ENCODE data around the gene LHPP.
A peak's percentile ranks its signal among the peaks of the same experiment; 100 is the strongest.

LHPP gene

DNA sequence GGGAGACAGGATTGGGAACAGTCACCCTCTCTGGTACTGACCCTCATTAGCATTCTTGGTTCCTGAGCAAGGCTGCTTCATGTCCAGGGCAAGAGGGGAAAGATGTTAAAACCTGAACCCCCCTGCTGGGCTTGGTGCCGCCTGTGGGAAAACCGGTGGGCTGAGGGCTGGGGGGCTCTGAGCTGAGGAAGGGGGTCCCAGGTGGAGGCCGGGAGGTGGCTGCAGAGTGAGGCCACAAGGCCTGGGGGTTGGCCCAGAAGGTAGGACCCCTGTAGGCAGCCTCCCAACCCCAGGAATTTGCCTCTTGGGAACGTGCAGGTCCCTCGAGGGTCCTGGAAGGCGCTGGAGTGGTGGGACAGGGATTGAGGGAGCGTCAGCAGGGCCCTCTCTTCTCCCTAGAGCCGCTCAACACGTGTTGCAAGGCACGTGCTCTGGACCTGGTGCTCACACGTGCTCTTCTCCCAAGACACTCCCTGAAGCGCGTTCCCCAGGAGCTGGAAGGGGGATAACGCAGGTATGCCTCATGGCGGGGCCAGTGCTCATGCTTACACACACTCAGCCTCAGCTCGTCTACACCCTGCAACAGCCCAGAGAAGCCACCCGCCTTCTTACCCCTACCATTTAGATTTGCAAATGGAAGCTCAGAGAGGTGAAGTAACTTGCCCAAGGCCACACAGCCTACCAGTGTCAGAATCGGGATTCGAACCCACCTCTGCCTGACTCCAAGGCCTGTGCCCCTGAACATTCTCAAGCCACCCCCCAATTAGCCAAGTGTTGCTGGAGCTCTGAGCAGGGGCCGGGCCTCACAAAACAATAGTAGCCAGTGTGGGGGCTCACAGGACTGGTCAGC, 64.4 kb downstream of the LHPP start:
- Histone ChIP-seq H3K36me3 (ENCODE audit: insufficient read depth, low read length) (no peaks in the 10 kb centered on the region), H3K4me3 (ENCODE audit: low read length) (no peak overlapping the region), H3K9ac (ENCODE audit: low read depth, low read length) (no peak overlapping the region), H3K4me2 (ENCODE audit: low read length) (no peak overlapping the region), H3K9me3 (replicated peaks; ENCODE audit: low read length) (no peaks in the 10 kb centered on the region), H3K4me1 (ENCODE audit: control insufficient read depth, insufficient read depth, low read length) (peaks cover 28% of the 10 kb centered on the region), H3K27me3 (ENCODE audit: control insufficient read depth, insufficient read depth, low read length) (no peaks in the 10 kb centered on the region)

- H3K4me1 ChIP-seq (ENCODE audit: control insufficient read depth, insufficient read depth, low read length): peaks cover 22% of the 10 kb centered on the region
- H3K9ac ChIP-seq (ENCODE audit: low read depth, low read length): no peak overlapping the region
- no peak overlapping the region for H3K4me3 ChIP-seq (ENCODE audit: low read length)
These were observed 65.1 kb downstream of the LHPP start for GRCh38 chr10:124526621-124527267.

DNA sequence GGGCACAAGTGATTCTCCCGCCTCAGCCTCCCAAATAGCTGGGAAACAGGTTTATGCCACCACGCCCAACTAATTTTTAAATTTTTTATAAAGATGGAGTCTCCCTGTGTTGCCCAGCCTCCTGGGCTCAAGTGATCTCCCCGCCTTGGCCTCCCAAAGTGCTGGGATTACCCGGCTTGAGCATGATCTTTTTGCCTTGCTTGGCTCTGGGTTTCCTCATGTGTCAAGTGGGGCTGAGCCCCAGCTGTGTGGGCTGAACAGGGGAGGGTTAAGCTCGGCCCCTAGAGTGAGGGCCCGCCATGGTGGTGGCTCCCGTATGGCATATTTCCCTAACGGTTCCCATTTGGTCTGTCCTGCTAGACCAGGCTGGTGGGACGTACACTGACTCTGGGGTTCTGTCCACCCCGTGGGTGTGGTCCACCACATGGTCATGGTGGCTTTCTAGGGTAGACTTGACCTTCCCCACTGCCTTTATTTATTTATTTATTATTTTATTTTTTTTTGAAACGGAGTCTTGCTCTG, 66.3 kb downstream of the LHPP start:
- H3K4me1 ChIP-seq (ENCODE audit: control insufficient read depth, insufficient read depth, low read length): peaks cover 21% of the 10 kb centered on the region
- H3K4me2 ChIP-seq (ENCODE audit: low read length): no peak overlapping the region
- no peaks in the 10 kb centered on the region for H3K36me3 ChIP-seq (ENCODE audit: insufficient read depth, low read length)
- H3K27me3 ChIP-seq (ENCODE audit: control insufficient read depth, insufficient read depth, low read length): no peaks in the 10 kb centered on the region
- no peak overlapping the region for H3K4me3 ChIP-seq (ENCODE audit: low read length)
- no peaks in the 10 kb centered on the region for H3K9me3 ChIP-seq (replicated peaks; ENCODE audit: low read length)
- no peak overlapping the region for H3K9ac ChIP-seq (ENCODE audit: low read depth, low read length)

More at GRCh38 chr10:124526621-124527267, 65.1 kb downstream of the LHPP start:
- no peaks in the 10 kb centered on the region for H3K36me3 ChIP-seq (ENCODE audit: insufficient read depth, low read length)
- H3K9me3 ChIP-seq (replicated peaks; ENCODE audit: low read length): no peaks in the 10 kb centered on the region
- H3K4me2 ChIP-seq (ENCODE audit: low read length): no peak overlapping the region
- no peaks in the 10 kb centered on the region for H3K27me3 ChIP-seq (ENCODE audit: control insufficient read depth, insufficient read depth, low read length)

DNA sequence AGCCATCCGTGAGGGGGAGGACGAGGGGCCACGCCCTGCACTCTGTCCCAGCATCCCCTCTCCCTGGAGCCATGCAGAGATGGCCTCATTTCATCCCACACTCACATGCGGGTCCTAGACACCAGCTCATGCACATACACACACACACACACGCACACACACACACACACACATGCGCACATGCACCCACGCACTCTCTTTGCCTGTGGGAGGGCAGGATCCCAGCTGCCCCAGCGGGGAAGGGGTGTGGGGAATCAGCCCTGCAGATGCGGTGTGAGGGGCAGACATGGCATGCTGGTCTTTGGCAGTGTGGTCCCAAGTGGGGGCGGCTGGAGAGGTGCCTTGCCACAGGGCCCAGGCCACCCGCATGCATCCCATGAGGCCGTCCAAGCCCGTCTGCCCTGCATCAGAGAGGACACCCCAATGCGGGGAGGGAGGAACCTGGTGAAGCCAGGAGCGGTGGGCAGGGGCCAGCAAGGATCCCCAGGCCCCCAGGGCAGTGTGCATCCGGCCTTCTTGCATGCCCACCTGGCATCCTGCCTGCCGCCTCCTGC, 68.1 kb downstream of the LHPP start:
- Histone ChIP-seq H3K9me3 (replicated peaks; ENCODE audit: low read length) (no peaks in the 10 kb centered on the region), H3K4me3 (ENCODE audit: low read length) (no peak overlapping the region), H3K4me2 (ENCODE audit: low read length) (peak overlapping the region; percentile 72), H3K9ac (ENCODE audit: low read depth, low read length) (peak overlapping the region; percentile 22), H3K4me1 (ENCODE audit: control insufficient read depth, insufficient read depth, low read length) (peaks cover 20% of the 10 kb centered on the region), H3K27me3 (ENCODE audit: control insufficient read depth, insufficient read depth, low read length) (no peaks in the 10 kb centered on the region), H3K36me3 (ENCODE audit: insufficient read depth, low read length) (no peaks in the 10 kb centered on the region)

DNA sequence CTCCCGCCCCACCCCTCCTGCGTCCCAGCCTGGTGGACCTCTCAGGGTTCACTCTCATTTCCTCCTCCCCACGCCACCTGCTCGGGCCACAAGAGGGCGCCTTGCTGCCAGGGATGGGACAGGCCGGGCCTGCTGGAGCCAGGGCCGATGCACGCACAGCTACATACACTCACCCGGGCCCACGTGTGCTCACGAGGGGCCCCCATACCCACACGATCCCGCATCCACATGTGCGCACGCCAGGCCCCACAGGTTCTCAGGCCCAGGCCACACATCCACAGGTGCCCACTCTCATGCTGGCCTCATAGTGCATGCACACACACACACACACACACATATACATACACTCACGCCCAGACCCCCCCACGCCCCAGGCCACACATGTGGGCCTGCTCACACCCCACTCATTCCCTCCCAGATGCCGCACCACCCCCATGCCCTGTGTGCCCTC, 68.6 kb downstream of the LHPP start:
- Histone ChIP-seq H3K4me2 (ENCODE audit: low read length) (peak overlapping the region; percentile 72), H3K4me1 (ENCODE audit: control insufficient read depth, insufficient read depth, low read length) (peaks cover 15% of the 10 kb centered on the region), H3K36me3 (ENCODE audit: insufficient read depth, low read length) (no peaks in the 10 kb centered on the region), H3K9me3 (replicated peaks; ENCODE audit: low read length) (no peaks in the 10 kb centered on the region), H3K4me3 (ENCODE audit: low read length) (no peak overlapping the region), H3K27me3 (ENCODE audit: control insufficient read depth, insufficient read depth, low read length) (no peaks in the 10 kb centered on the region), H3K9ac (ENCODE audit: low read depth, low read length) (peak overlapping the region; percentile 22)

GRCh38 chr10:124530816-124531215, 69.2 kb downstream of the LHPP start:
- Histone ChIP-seq H3K9me3 (replicated peaks; ENCODE audit: low read length) (no peaks in the 10 kb centered on the region), H3K9ac (ENCODE audit: low read depth, low read length) (no peak overlapping the region), H3K4me3 (ENCODE audit: low read length) (no peak overlapping the region), H3K4me2 (ENCODE audit: low read length) (no peak overlapping the region), H3K36me3 (ENCODE audit: insufficient read depth, low read length) (no peaks in the 10 kb centered on the region), H3K27me3 (ENCODE audit: control insufficient read depth, insufficient read depth, low read length) (no peaks in the 10 kb centered on the region), H3K4me1 (ENCODE audit: control insufficient read depth, insufficient read depth, low read length) (peaks cover 12% of the 10 kb centered on the region)

DNA sequence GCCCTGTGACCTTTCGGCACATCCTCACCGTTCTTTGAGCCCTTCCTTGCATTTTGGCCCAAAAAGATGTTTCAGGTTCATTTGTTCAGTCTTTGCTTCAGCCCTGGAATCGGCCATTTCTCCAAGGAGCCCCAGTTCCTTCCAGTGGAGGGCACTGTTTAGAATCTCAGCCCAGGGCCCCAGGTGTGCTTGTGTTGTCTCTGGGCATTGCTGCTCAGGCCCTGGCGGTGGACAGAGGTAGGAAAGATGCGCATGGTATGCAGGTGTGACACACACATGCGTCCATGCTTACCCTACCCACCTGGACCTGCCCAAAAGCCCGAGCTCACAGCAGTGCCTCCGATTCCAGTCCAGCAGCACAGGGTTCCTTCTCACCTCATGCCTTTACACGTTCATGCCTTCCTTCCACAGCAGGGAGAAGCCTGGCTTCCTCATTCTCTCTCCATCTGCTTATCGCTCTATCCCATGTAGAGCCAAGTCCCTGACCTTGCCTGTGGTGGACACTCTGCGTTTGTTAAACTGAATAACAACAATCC, 70.6 kb downstream of the LHPP start:
- Histone ChIP-seq H3K36me3 (ENCODE audit: insufficient read depth, low read length) (no peaks in the 10 kb centered on the region), H3K9me3 (replicated peaks; ENCODE audit: low read length) (no peaks in the 10 kb centered on the region), H3K9ac (ENCODE audit: low read depth, low read length) (no peak overlapping the region), H3K4me2 (ENCODE audit: low read length) (no peak overlapping the region), H3K4me1 (ENCODE audit: control insufficient read depth, insufficient read depth, low read length) (peaks cover 12% of the 10 kb centered on the region), H3K27me3 (ENCODE audit: control insufficient read depth, insufficient read depth, low read length) (no peaks in the 10 kb centered on the region), H3K4me3 (ENCODE audit: low read length) (no peak overlapping the region)

GRCh38 chr10:124532788-124533187, 71.2 kb downstream of the LHPP start:
- Histone ChIP-seq H3K9me3 (replicated peaks; ENCODE audit: low read length) (no peaks in the 10 kb centered on the region), H3K4me1 (ENCODE audit: control insufficient read depth, insufficient read depth, low read length) (peaks cover 12% of the 10 kb centered on the region), H3K4me2 (ENCODE audit: low read length) (no peak overlapping the region), H3K36me3 (ENCODE audit: insufficient read depth, low read length) (no peaks in the 10 kb centered on the region), H3K9ac (ENCODE audit: low read depth, low read length) (no peak overlapping the region), H3K4me3 (ENCODE audit: low read length) (no peak overlapping the region), H3K27me3 (ENCODE audit: control insufficient read depth, insufficient read depth, low read length) (no peaks in the 10 kb centered on the region)

- Histone ChIP-seq H3K27me3 (ENCODE audit: control insufficient read depth, insufficient read depth, low read length) (no peaks in the 10 kb centered on the region), H3K4me3 (ENCODE audit: low read length) (no peak overlapping the region), H3K36me3 (ENCODE audit: insufficient read depth, low read length) (no peaks in the 10 kb centered on the region), H3K9ac (ENCODE audit: low read depth, low read length) (no peak overlapping the region), H3K4me2 (ENCODE audit: low read length) (no peak overlapping the region), H3K9me3 (replicated peaks; ENCODE audit: low read length) (no peaks in the 10 kb centered on the region), H3K4me1 (ENCODE audit: control insufficient read depth, insufficient read depth, low read length) (peaks cover 12% of the 10 kb centered on the region)
These were observed 71.6 kb downstream of the LHPP start for GRCh38 chr10:124533266-124533665.

DNA sequence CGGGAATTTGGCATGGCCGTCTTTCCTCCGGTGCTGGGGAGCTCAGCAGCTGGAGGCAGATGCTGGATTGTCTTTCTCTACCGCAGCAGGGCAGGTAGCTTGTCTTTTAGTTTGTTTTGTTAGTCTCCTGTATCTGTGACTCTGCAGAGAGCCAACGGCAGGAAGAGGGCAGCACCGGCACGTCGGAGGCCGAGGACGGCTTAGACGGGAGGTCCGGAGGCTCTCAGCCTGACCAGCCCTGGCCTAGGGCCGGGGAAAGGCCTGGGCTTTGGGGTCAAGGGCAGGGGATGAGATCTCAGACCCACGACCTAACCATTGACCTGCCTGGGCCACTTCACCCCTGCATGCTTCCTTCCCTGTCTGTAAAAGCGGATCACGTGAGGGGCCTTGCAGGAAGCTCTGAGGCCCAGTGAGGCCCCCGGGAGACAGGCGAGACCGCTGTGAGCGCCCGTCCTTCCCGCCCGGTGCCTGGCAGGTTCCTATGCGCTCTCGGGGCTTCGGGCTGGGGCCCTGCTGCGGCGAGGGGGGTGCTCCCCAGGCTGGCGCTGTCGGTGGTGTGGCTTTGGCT, 72.7 kb downstream of the LHPP start:
- Histone ChIP-seq H3K9ac (ENCODE audit: low read depth, low read length) (no peak overlapping the region), H3K9me3 (replicated peaks; ENCODE audit: low read length) (no peaks in the 10 kb centered on the region), H3K4me2 (ENCODE audit: low read length) (no peak overlapping the region), H3K4me3 (ENCODE audit: low read length) (no peak overlapping the region), H3K4me1 (ENCODE audit: control insufficient read depth, insufficient read depth, low read length) (peaks cover 12% of the 10 kb centered on the region), H3K36me3 (ENCODE audit: insufficient read depth, low read length) (no peaks in the 10 kb centered on the region), H3K27me3 (ENCODE audit: control insufficient read depth, insufficient read depth, low read length) (no peaks in the 10 kb centered on the region)
